ENCODE data around the gene ANKH. TPM values are rescaled to one million over a fixed set of nuclear protein-coding genes. Genes with fewer than 3 reads are reported as not detected.
A peak's percentile ranks its signal among the peaks of the same experiment; 100 is the strongest.

ANKH gene
- total RNA-seq, 2 donors from 2014 or later: 76.5 to 106 TPM

- no peaks in the 10 kb centered on the region for H3K4me1 ChIP-seq (replicated peaks)
- no peaks in the 10 kb centered on the region for H3K27me3 ChIP-seq (replicated peaks; ENCODE audit: insufficient read depth)
- intact Hi-C loops (cut with DNase I): no loop called here
- whole genome bisulfite sequencing: 94% methylated on average over 5 of the region's 5 CpGs
- no peaks in the 10 kb centered on the region for H3K36me3 ChIP-seq
- no peak overlapping the region for H3K4me3 ChIP-seq
- no peak for TF ChIP-seq POLR2AphosphoS5 (IDR thresholded peaks at IDR 0.05)
- no peak for TF ChIP-seq CTCF (IDR thresholded peaks at IDR 0.05)
- TF ChIP-seq POLR2A (IDR thresholded peaks at IDR 0.05): no peak
- no peak overlapping the region for H3K27ac ChIP-seq
- H3K9me3 ChIP-seq: no peaks in the 10 kb centered on the region
- DNase-seq (ENCODE audit: low spot score): no peak
These were observed 104.5 kb downstream of the ANKH start for GRCh38 chr5:14767053-14767452.

- no peaks in the 10 kb centered on the region for H3K27me3 ChIP-seq (replicated peaks; ENCODE audit: insufficient read depth)
- H3K4me1 ChIP-seq (replicated peaks): no peaks in the 10 kb centered on the region
- no peaks in the 10 kb centered on the region for H3K36me3 ChIP-seq
- no peak overlapping the region for H3K27ac ChIP-seq
- TF ChIP-seq POLR2AphosphoS5 (IDR thresholded peaks at IDR 0.05) (no peak), POLR2A (IDR thresholded peaks at IDR 0.05) (no peak)
- H3K4me3 ChIP-seq: no peak overlapping the region
- WGBS: 97% methylated on average over 1 of the region's 1 CpG
- no peak for DNase-seq (ENCODE audit: low spot score)
- intact Hi-C loops (cut with DNase I): no loop called here
- H3K9me3 ChIP-seq: no peaks in the 10 kb centered on the region
These were observed 105.0 kb downstream of the ANKH start for GRCh38 chr5:14766584-14766983.

GRCh38 chr5:14765587-14765986 lies 106.0 kb downstream of the ANKH start:
- H3K27ac ChIP-seq: no peak overlapping the region
- no peak overlapping the region for H3K4me3 ChIP-seq
- H3K36me3 ChIP-seq: no peaks in the 10 kb centered on the region
- WGBS: 90% methylated on average over 3 of the region's 3 CpGs
- TF ChIP-seq POLR2AphosphoS5 (IDR thresholded peaks at IDR 0.05) (no peak), CTCF (IDR thresholded peaks at IDR 0.05) (no peak), POLR2A (IDR thresholded peaks at IDR 0.05) (no peak)
- H3K4me1 ChIP-seq (replicated peaks): no peaks in the 10 kb centered on the region
- intact Hi-C loops (cut with DNase I): no loop called here
- no peaks in the 10 kb centered on the region for H3K27me3 ChIP-seq (replicated peaks; ENCODE audit: insufficient read depth)
- no peak for DNase-seq (ENCODE audit: low spot score)
- no peaks in the 10 kb centered on the region for H3K9me3 ChIP-seq

- H3K27ac ChIP-seq: peak overlapping the region in 1 of 2 donors; percentile 17
- intact Hi-C loops (cut with DNase I): no loop called here
- no peaks in the 10 kb centered on the region for H3K36me3 ChIP-seq
- TF ChIP-seq POLR2AphosphoS5 (IDR thresholded peaks at IDR 0.05): no peak
- no peak for TF ChIP-seq CTCF (IDR thresholded peaks at IDR 0.05)
- no peak for TF ChIP-seq POLR2A (IDR thresholded peaks at IDR 0.05)
- H3K4me3 ChIP-seq: no peak overlapping the region
- H3K9me3 ChIP-seq: no peaks in the 10 kb centered on the region
- H3K4me1 ChIP-seq (replicated peaks): no peaks in the 10 kb centered on the region
- no peak for DNase-seq (ENCODE audit: low spot score)
- no peaks in the 10 kb centered on the region for H3K27me3 ChIP-seq (replicated peaks; ENCODE audit: insufficient read depth)
- WGBS: 86% methylated on average over 4 of the region's 4 CpGs
These were observed 108.9 kb downstream of the ANKH start for GRCh38 chr5:14762549-14763216.

- no peak for TF ChIP-seq CTCF (IDR thresholded peaks at IDR 0.05)
- no peak for TF ChIP-seq POLR2A (IDR thresholded peaks at IDR 0.05)
- TF ChIP-seq POLR2AphosphoS5 (IDR thresholded peaks at IDR 0.05): no peak
- Histone ChIP-seq H3K27me3 (replicated peaks; ENCODE audit: insufficient read depth) (no peaks in the 10 kb centered on the region), H3K4me3 (no peak overlapping the region), H3K36me3 (no peaks in the 10 kb centered on the region), H3K9me3 (no peaks in the 10 kb centered on the region), H3K27ac (no peak overlapping the region), H3K4me1 (replicated peaks) (no peaks in the 10 kb centered on the region)
- intact Hi-C loops (cut with DNase I): no loop called here
- WGBS: 85% methylated on average over 4 of the region's 4 CpGs
- no peak for DNase-seq (ENCODE audit: low spot score)
These were observed 111.0 kb downstream of the ANKH start for GRCh38 chr5:14760548-14761002.

Data from prostate gland (tissue), 2 donors.